Transverse colon (tissue), 4 donors: Measurements from ENCODE around the gene GALNT5.

Source experiments
- POLR2AphosphoS5 ChIP-seq, 3 donors: sonication (generic); formaldehyde crosslinking; IDR thresholded peaks; one replicate each; pipeline ENCODE4 v1.6.1; 2016; ENCODE audit warnings: antibody characterized with exemption in 3 of 3
- TF ChIP-seq, protein P1 (sequence below), 5 experiments: fragments of 200-600 bp in 3 of 5; fragments of 450-650 bp in 2 of 5; sonication (generic) in 3 of 5; IDR thresholded peaks; 1 replicate in 2 of 5; 2 replicates in 3 of 5; pipeline ENCODE4 v1.5.1; 2016 to 2017; ENCODE audit warnings: antibody characterized with exemption in 5 of 5, inconsistent platforms in 3 of 5, mild to moderate bottlenecking in 2 of 5, moderate library complexity in 1 of 5

DNA sequence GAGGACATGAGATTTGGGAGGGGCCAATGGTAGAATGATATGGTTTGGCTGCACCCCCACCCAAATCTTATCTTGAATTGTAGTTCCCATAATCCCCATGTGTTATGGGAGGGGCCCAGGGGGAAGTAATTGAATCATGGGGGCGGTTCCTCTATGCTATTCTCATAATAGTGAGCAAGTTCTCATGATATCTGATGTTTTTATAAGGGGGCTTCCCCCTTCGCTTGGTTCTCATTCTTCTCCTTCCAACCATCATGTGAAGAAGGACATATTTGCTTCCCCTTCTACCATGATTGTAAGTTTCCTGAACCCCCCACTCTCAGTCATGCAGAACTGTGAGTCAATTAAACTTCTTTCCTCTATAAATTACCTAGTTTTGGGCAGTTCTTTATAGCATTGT, 105.1 kb downstream of the GALNT5 start:
- TF ChIP-seq, protein P1, sequence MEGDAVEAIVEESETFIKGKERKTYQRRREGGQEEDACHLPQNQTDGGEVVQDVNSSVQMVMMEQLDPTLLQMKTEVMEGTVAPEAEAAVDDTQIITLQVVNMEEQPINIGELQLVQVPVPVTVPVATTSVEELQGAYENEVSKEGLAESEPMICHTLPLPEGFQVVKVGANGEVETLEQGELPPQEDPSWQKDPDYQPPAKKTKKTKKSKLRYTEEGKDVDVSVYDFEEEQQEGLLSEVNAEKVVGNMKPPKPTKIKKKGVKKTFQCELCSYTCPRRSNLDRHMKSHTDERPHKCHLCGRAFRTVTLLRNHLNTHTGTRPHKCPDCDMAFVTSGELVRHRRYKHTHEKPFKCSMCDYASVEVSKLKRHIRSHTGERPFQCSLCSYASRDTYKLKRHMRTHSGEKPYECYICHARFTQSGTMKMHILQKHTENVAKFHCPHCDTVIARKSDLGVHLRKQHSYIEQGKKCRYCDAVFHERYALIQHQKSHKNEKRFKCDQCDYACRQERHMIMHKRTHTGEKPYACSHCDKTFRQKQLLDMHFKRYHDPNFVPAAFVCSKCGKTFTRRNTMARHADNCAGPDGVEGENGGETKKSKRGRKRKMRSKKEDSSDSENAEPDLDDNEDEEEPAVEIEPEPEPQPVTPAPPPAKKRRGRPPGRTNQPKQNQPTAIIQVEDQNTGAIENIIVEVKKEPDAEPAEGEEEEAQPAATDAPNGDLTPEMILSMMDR (IDR thresholded peaks at IDR 0.05): no peak
- no peak for TF ChIP-seq POLR2AphosphoS5 (IDR thresholded peaks at IDR 0.05)
